HepG2 (cell line): Measurements from ENCODE around the gene ELAVL3. TPM values are rescaled to one million over a fixed set of nuclear protein-coding genes. Genes with fewer than 3 reads are reported as not detected.

Source experiments
- BRD4 ChIP-seq: sonication (generic); formaldehyde crosslinking; IDR thresholded peaks from 2 replicates; pipeline ENCODE4 v1.4.0; 2020; ENCODE audit warnings: missing genetic modification reagents
- CCAR2 ChIP-seq: fragments of 200-400 bp; formaldehyde crosslinking; optimal IDR thresholded peaks from 2 replicates; pipeline ENCODE3; 2018; ENCODE audit warnings: low read depth, mild to moderate bottlenecking, low read length, moderate library complexity
- FOXK2 ChIP-seq: fragments of 450-650 bp; IDR thresholded peaks from 2 replicates; pipeline ENCODE4 v1.6.1; 2016
- GABPB1 ChIP-seq: IDR thresholded peaks from 2 replicates; pipeline ENCODE4 v1.6.1; 2016; ENCODE audit warnings: mild to moderate bottlenecking, missing genetic modification reagents, moderate library complexity, missing compliant biosample characterization
- GATAD1 ChIP-seq: IDR thresholded peaks from 2 replicates; pipeline ENCODE4 v1.6.1; 2016; ENCODE audit warnings: missing genetic modification reagents, missing compliant biosample characterization
- HES4 ChIP-seq: sonication (generic); formaldehyde crosslinking; IDR thresholded peaks from 2 replicates; pipeline ENCODE4 v1.9.0; 2021; ENCODE audit warnings: mild to moderate bottlenecking, missing genetic modification reagents, borderline replicate concordance
- HNF4G ChIP-seq, 2 experiments: sonication (generic) in 1 of 2; formaldehyde crosslinking in 1 of 2; IDR thresholded peaks; 2 replicates each; pipeline versions ENCODE4 v1.4.0 to v1.6.1; 2011 to 2020; ENCODE audit warnings: borderline replicate concordance in 2 of 2, low read depth in 2 of 2, mild to moderate bottlenecking in 2 of 2, low read length in 1 of 2, missing genetic modification reagents in 1 of 2, moderate library complexity in 1 of 2
- KLF16 ChIP-seq, 2 experiments: sonication (generic) in 1 of 2; formaldehyde crosslinking in 1 of 2; IDR thresholded peaks; 2 replicates each; pipeline versions ENCODE4 v1.6.1 to v1.8.0; 2016 to 2023; ENCODE audit warnings: missing genetic modification reagents in 2 of 2, missing compliant biosample characterization in 1 of 2
- MYC ChIP-seq: sonication (generic); formaldehyde crosslinking; IDR thresholded peaks from 2 replicates; pipeline ENCODE4 v1.9.0; 2021; ENCODE audit warnings: missing genetic modification reagents, borderline replicate concordance
- PHF21A ChIP-seq: sonication (generic); formaldehyde crosslinking; IDR thresholded peaks from 2 replicates; pipeline ENCODE4 v1.5.0; 2020; ENCODE audit warnings: mild to moderate bottlenecking, missing genetic modification reagents
- RBFOX2 ChIP-seq: fragments of 200-400 bp; formaldehyde crosslinking; IDR thresholded peaks from 2 replicates; pipeline ENCODE4 v1.6.1; 2017; ENCODE audit warnings: low read depth, mild to moderate bottlenecking, low read length
- RORA ChIP-seq: sonication (generic); formaldehyde crosslinking; IDR thresholded peaks from 2 replicates; pipeline ENCODE4 v1.5.0; 2020; ENCODE audit warnings: mild to moderate bottlenecking, missing genetic modification reagents, moderate library complexity
- SMYD3 ChIP-seq: sonication (generic); formaldehyde crosslinking; IDR thresholded peaks from 2 replicates; pipeline ENCODE4 v1.8.1; 2023; ENCODE audit warnings: mild to moderate bottlenecking, missing genetic modification reagents
- TSC22D2 ChIP-seq: sonication (generic); formaldehyde crosslinking; IDR thresholded peaks from 2 replicates; pipeline ENCODE4 v1.5.1; 2020; ENCODE audit warnings: missing genetic modification reagents, mild to moderate bottlenecking, borderline replicate concordance
- ZC3H13 ChIP-seq: sonication (generic); formaldehyde crosslinking; IDR thresholded peaks from 2 replicates; pipeline ENCODE4 v1.8.1; 2023; ENCODE audit warnings: mild to moderate bottlenecking, missing genetic modification reagents, moderate library complexity
- ZFP36L1 ChIP-seq: sonication (generic); formaldehyde crosslinking; IDR thresholded peaks from 2 replicates; pipeline ENCODE4 v1.8.0; 2022; ENCODE audit warnings: mild to moderate bottlenecking, missing genetic modification reagents, moderate library complexity
- ZNF143 ChIP-seq: sonication (generic); formaldehyde crosslinking; IDR thresholded peaks from 2 replicates; pipeline ENCODE4 v1.4.0; 2020; ENCODE audit warnings: missing genetic modification reagents
- ZNF235 ChIP-seq: sonication (generic); formaldehyde crosslinking; IDR thresholded peaks from 2 replicates; pipeline ENCODE4 v1.8.1; 2023; ENCODE audit warnings: mild to moderate bottlenecking, missing genetic modification reagents, borderline replicate concordance
- ZNF292 ChIP-seq: sonication (generic); formaldehyde crosslinking; IDR thresholded peaks from 2 replicates; pipeline ENCODE4 v1.8.1; 2022; ENCODE audit warnings: mild to moderate bottlenecking, low read depth, missing genetic modification reagents, borderline replicate concordance
- ZNF350 ChIP-seq: sonication (generic); formaldehyde crosslinking; IDR thresholded peaks from 2 replicates; pipeline ENCODE4 v1.4.0; 2020; ENCODE audit warnings: mild to moderate bottlenecking, low read depth, missing genetic modification reagents, borderline replicate concordance
- ZNF841 ChIP-seq: sonication (generic); formaldehyde crosslinking; IDR thresholded peaks from 2 replicates; pipeline ENCODE4 v1.8.1; 2023; ENCODE audit warnings: missing genetic modification reagents, borderline replicate concordance
- polyA plus RNA-seq, 8 experiments: library from polyadenylated mRNA; depleted of rRNA in 3 of 8; stranded (reverse) in 7 of 8; unstranded in 1 of 8; fragments of >200 nt; fragmentation: Illumina TruSeq in 4 of 8; extraction: Trizol in 4 of 8; gene quantifications; 2 replicates each; pipeline versions ENCODE4 v1.2.1 to v1.2.3, GENCODE V29; 2011 to 2016; ENCODE audit warnings: low read depth in 4 of 8, missing spikeins in 1 of 8, mixed read lengths in 1 of 8; ENCODE audit not compliant: insufficient read depth in 1 of 8
- total RNA-seq, 5 experiments: library from RNA; depleted of rRNA; stranded (reverse); fragments of >200 nt; fragmentation: Illumina TruSeq; extraction: Trizol; gene quantifications; 2 replicates each; pipeline ENCODE4 v1.2.3, GENCODE V29; 2016; ENCODE audit warnings: low read depth in 1 of 5
- TF ChIP-seq, protein P1 (sequence below): sonication (generic); formaldehyde crosslinking; IDR thresholded peaks from 2 replicates; pipeline ENCODE4 v1.4.0; 2020; ENCODE audit warnings: missing genetic modification reagents
- TF ChIP-seq, protein P2 (sequence below): sonication (generic); formaldehyde crosslinking; IDR thresholded peaks from 2 replicates; pipeline ENCODE4 v1.4.0; 2020; ENCODE audit warnings: mild to moderate bottlenecking, missing genetic modification reagents
- TF ChIP-seq, protein P3 (sequence below): IDR thresholded peaks from 2 replicates; pipeline ENCODE4 v1.6.1; 2018; ENCODE audit warnings: missing genetic modification reagents, mild to moderate bottlenecking, missing compliant biosample characterization
- TF ChIP-seq, protein P4 (sequence below): fragments of 450-650 bp; IDR thresholded peaks from 2 replicates; pipeline ENCODE4 v1.6.1; 2016

ELAVL3 gene
- total and polyA plus RNA-seq, 2 of the 13 experiments (the other 11 are each of a cell fraction or from before 2014, with no cell fraction given) = 0.03 TPM; not detected in 1

DNA sequence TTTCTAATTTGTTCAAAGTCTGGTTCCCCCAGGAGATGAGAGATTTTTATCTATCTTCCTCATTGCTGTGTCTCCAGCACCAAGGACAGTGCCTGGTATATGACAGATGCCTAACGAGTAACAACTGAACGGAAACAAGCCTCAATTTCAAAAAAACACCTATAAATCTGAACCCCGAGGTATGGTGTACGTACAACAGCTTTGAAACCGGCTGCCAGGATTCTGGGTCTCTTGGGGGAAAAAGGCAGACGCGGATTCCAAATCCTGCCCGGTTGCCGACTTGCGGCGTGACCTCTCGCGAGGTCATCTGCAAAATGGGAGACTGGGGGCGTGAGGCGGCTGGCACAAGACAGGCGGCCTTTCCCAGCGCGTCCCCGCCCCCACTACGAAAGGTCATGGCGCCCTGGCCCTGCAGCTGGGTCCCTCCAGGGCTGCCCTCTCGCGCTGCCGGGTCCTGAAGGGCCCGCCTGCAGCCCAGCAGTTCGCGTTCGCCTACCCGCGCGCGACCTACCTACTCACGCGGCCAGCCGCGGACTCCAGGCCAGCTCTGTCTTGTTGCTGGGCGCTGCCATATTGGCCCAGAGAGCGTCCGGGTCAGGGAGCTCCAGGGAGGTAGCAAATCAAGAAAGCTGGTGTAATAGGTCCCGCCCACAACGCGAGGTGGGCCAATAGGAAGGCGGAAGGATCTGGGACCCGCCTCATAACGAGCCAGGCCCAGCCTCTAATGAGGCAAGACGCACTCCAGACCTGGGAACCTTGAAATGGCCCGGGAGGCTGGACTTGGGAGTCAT is 47.9 kb upstream of the ELAVL3 start, which contains the start of gene ECSIT (continued):
- TF ChIP-seq ZNF143 (CRISPR knock-in tag) (peak; percentile 55; the same call in 1 of the 2 replicates), ZNF292 (CRISPR knock-in tag) (no peak), BRD4 (CRISPR knock-in tag) (no peak), HNF4G (IDR thresholded peaks at IDR 0.05; ENCODE audit: borderline replicate concordance, low read depth, low read length) (no peak), HNF4G (CRISPR knock-in tag; IDR thresholded peaks at IDR 0.05; ENCODE audit: borderline replicate concordance, low read depth) (no peak), CCAR2 (no peak), MYC (peak; percentile 84), GABPB1 (CRISPR knock-in tag) (peak; percentile 99), KLF16 (CRISPR knock-in tag; IDR thresholded peaks at IDR 0.05) (peak in 1 of 2 experiments; percentile 83; a peak in 1 of 4 replicates), ZC3H13 (no peak), SMYD3 (no peak), GATAD1 (peak; percentile 96), RORA (CRISPR knock-in tag) (0 out of 2 replicates have a peak, but pooled peaks have one; percentile 76), PHF21A (peak; percentile 62), HES4 (CRISPR knock-in tag) (no peak; the same call in 1 of the 2 replicates), ZNF841 (CRISPR knock-in tag) (no peak), FOXK2 (peak; percentile 6), ZNF235 (CRISPR knock-in tag) (peak; percentile 57; the same call in 1 of the 2 replicates), ZFP36L1 (no peak), TSC22D2 (CRISPR knock-in tag) (no peak), ZNF350 (peak; percentile 71; the same call in 1 of the 2 replicates), RBFOX2 (peak; percentile 95)
- TF ChIP-seq, protein P1, sequence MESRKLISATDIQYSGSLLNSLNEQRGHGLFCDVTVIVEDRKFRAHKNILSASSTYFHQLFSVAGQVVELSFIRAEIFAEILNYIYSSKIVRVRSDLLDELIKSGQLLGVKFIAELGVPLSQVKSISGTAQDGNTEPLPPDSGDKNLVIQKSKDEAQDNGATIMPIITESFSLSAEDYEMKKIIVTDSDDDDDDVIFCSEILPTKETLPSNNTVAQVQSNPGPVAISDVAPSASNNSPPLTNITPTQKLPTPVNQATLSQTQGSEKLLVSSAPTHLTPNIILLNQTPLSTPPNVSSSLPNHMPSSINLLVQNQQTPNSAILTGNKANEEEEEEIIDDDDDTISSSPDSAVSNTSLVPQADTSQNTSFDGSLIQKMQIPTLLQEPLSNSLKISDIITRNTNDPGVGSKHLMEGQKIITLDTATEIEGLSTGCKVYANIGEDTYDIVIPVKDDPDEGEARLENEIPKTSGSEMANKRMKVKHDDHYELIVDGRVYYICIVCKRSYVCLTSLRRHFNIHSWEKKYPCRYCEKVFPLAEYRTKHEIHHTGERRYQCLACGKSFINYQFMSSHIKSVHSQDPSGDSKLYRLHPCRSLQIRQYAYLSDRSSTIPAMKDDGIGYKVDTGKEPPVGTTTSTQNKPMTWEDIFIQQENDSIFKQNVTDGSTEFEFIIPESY = no peak
- TF ChIP-seq, protein P2, sequence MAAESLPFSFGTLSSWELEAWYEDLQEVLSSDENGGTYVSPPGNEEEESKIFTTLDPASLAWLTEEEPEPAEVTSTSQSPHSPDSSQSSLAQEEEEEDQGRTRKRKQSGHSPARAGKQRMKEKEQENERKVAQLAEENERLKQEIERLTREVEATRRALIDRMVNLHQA (CRISPR knock-in tag) = no peak
- TF ChIP-seq, protein P3, sequence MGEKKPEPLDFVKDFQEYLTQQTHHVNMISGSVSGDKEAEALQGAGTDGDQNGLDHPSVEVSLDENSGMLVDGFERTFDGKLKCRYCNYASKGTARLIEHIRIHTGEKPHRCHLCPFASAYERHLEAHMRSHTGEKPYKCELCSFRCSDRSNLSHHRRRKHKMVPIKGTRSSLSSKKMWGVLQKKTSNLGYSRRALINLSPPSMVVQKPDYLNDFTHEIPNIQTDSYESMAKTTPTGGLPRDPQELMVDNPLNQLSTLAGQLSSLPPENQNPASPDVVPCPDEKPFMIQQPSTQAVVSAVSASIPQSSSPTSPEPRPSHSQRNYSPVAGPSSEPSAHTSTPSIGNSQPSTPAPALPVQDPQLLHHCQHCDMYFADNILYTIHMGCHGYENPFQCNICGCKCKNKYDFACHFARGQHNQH = peak; percentile 76
- TF ChIP-seq, protein P4, sequence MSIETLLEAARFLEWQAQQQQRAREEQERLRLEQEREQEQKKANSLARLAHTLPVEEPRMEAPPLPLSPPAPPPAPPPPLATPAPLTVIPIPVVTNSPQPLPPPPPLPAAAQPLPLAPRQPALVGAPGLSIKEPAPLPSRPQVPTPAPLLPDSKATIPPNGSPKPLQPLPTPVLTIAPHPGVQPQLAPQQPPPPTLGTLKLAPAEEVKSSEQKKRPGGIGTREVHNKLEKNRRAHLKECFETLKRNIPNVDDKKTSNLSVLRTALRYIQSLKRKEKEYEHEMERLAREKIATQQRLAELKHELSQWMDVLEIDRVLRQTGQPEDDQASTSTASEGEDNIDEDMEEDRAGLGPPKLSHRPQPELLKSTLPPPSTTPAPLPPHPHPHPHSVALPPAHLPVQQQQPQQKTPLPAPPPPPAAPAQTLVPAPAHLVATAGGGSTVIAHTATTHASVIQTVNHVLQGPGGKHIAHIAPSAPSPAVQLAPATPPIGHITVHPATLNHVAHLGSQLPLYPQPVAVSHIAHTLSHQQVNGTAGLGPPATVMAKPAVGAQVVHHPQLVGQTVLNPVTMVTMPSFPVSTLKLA = no peak; the same call in 1 of the 2 replicates
